H1 (cell line): ENCODE measurements around the gene ZNF277. TPM values are rescaled to one million over a fixed set of nuclear protein-coding genes. Genes with fewer than 3 reads are reported as not detected.

ENCODE experiments used
- CTCF ChIA-PET: fragments of 300-600 bp; sonication (Branson Sonifier 250); formaldehyde crosslinking; loops from one replicate; lab custom pipeline; 2021; ENCODE audit not compliant: partially characterized antibody; lab: Charles Lee
- POLR2A ChIA-PET: fragments of 300-600 bp; sonication (Branson Sonifier 250); formaldehyde crosslinking; loops from one replicate; lab custom pipeline; 2021; ENCODE audit warnings: inconsistent platforms; ENCODE audit not compliant: partially characterized antibody; lab: Charles Lee
- DNase-seq, 2 experiments: peaks; one replicate each; pipeline versions ENCODE4 v3.0.0 to v3.0.0-alpha.2; 2010 to 2022; ENCODE audit warnings: low spot score in 2 of 2, low read depth in 1 of 2, mixed read lengths in 1 of 2
- FAIRE-seq: peaks from 2 replicates; lab custom pipeline; 2011; peaks lifted over from hg19 to GRCh38; lab: Jason Lieb, UNC
- H2AFZ ChIP-seq: 2 replicates; pipeline ENCODE4 v1.8.1; 2012; ENCODE audit warnings: low read length, inconsistent platforms
- H2AK5ac ChIP-seq: 2 replicates; pipeline ENCODE4 v1.6.1; 2013; ENCODE audit warnings: low read depth, low read length
- H2BK120ac ChIP-seq: replicated peaks from 2 replicates; pipeline ENCODE3; 2013; ENCODE audit warnings: low read depth, low read length, inconsistent platforms
- H2BK12ac ChIP-seq: 2 replicates; pipeline ENCODE4 v1.6.1; 2013; ENCODE audit warnings: low read depth, low read length
- H2BK15ac ChIP-seq: 2 replicates; pipeline ENCODE4 v1.6.1; 2013; ENCODE audit warnings: low read length
- H2BK20ac ChIP-seq: 2 replicates; pipeline ENCODE4 v1.6.1; 2013; ENCODE audit warnings: low read length
- H2BK5ac ChIP-seq: 2 replicates; pipeline ENCODE4 v1.6.1; 2013; ENCODE audit warnings: low read depth, low read length
- H3K14ac ChIP-seq: 2 replicates; pipeline ENCODE4 v1.6.1; 2013; ENCODE audit warnings: inconsistent platforms; ENCODE audit not compliant: insufficient read length
- H3K18ac ChIP-seq: 2 replicates; pipeline ENCODE4 v1.6.1; 2013; ENCODE audit warnings: low read length; ENCODE audit errors: extremely low read depth
- H3K23ac ChIP-seq: 2 replicates; pipeline ENCODE4 v1.6.1; 2013; ENCODE audit warnings: inconsistent platforms; ENCODE audit not compliant: insufficient read length
- H3K23me2 ChIP-seq: 2 replicates; pipeline ENCODE4 v1.6.1; 2013; ENCODE audit warnings: low read depth, low read length
- H3K27ac ChIP-seq: 2 replicates; pipeline ENCODE4 v1.6.1; 2011; ENCODE audit warnings: low read depth, low read length, inconsistent platforms
- H3K27me3 ChIP-seq, 4 experiments: replicated peaks in 1 of 4; 1 replicate in 1 of 4; 2 replicates in 3 of 4; pipeline versions ENCODE4 v1.6.1 to v1.8.1; 2011 to 2013; ENCODE audit warnings: low read length in 3 of 4, mild to moderate bottlenecking in 3 of 4, inconsistent platforms in 2 of 4, mixed read lengths in 2 of 4, moderate library complexity in 1 of 4; ENCODE audit not compliant: control insufficient read depth in 3 of 4, insufficient read depth in 3 of 4; ENCODE audit errors: extremely low read depth in 1 of 4
- H3K36me3 ChIP-seq, 4 experiments: 2 replicates each; pipeline versions ENCODE4 v1.6.1 to v1.8.1; 2011 to 2013; ENCODE audit warnings: mild to moderate bottlenecking in 4 of 4, low read length in 3 of 4, moderate library complexity in 2 of 4, control low read depth in 1 of 4, inconsistent platforms in 1 of 4; ENCODE audit not compliant: insufficient read depth in 4 of 4, control insufficient read depth in 2 of 4
- H3K4ac ChIP-seq: replicated peaks from 2 replicates; pipeline ENCODE3; 2013; ENCODE audit warnings: low read length, low read depth, mixed read lengths, inconsistent platforms; ENCODE audit not compliant: insufficient read length
- H3K4me1 ChIP-seq, 4 experiments: replicated peaks in 1 of 4; 1 replicate in 1 of 4; 2 replicates in 3 of 4; pipeline versions ENCODE4 v1.6.1 to v1.8.1; 2011 to 2013; ENCODE audit warnings: low read length in 3 of 4, inconsistent platforms in 2 of 4, mixed read lengths in 1 of 4; ENCODE audit not compliant: insufficient read depth in 4 of 4, control insufficient read depth in 3 of 4
- H3K4me2 ChIP-seq, 2 experiments: 2 replicates each; pipeline versions ENCODE4 v1.6.1 to v1.8.1; 2011 to 2013; ENCODE audit warnings: low read depth in 2 of 2, low read length in 2 of 2, control low read depth in 1 of 2, inconsistent platforms in 1 of 2, mild to moderate bottlenecking in 1 of 2; ENCODE audit not compliant: insufficient read depth in 1 of 2
- H3K4me3 ChIP-seq, 4 experiments: fragments of 200-600, 300-600 bp in 1 of 4; sonication (generic), shearing (Covaris generic), sonication (Bioruptor Twin) in 1 of 4; 2 replicates each; pipeline versions ENCODE4 v1.5.1 to v1.8.1; 2011 to 2016; ENCODE audit warnings: low read length in 4 of 4, low read depth in 3 of 4, control low read depth in 2 of 4, inconsistent platforms in 2 of 4, mild to moderate bottlenecking in 2 of 4, mixed read lengths in 1 of 4, moderate library complexity in 1 of 4; ENCODE audit not compliant: insufficient read depth in 2 of 4; ENCODE audit errors: extremely low read depth in 1 of 4
- H3K56ac ChIP-seq: replicated peaks from 2 replicates; pipeline ENCODE3; 2013; ENCODE audit warnings: low read depth, mild to moderate bottlenecking, mixed read lengths, low read length, inconsistent platforms; ENCODE audit not compliant: insufficient read length
- H3K79me1 ChIP-seq: 2 replicates; pipeline ENCODE4 v1.6.1; 2013; ENCODE audit warnings: low read depth, low read length, control low read depth
- H3K79me2 ChIP-seq, 2 experiments: 2 replicates each; pipeline versions ENCODE4 v1.6.1 to v1.8.1; 2012 to 2013; ENCODE audit warnings: low read length in 2 of 2, mild to moderate bottlenecking in 2 of 2, inconsistent platforms in 1 of 2; ENCODE audit not compliant: insufficient read depth in 2 of 2, control insufficient read depth in 1 of 2
- H3K9ac ChIP-seq, 4 experiments: replicated peaks in 1 of 4; 1 replicate in 1 of 4; 2 replicates in 3 of 4; pipeline versions ENCODE4 v1.6.1 to v1.8.1; 2011 to 2013; ENCODE audit warnings: low read depth in 3 of 4, low read length in 3 of 4, control low read depth in 2 of 4, mild to moderate bottlenecking in 2 of 4, moderate library complexity in 2 of 4, inconsistent platforms in 1 of 4; ENCODE audit errors: extremely low read depth in 1 of 4
- H3K9me3 ChIP-seq, 2 experiments: 2 replicates each; pipeline versions ENCODE4 v1.6.1 to v1.8.1; 2012 to 2013; ENCODE audit warnings: mild to moderate bottlenecking in 2 of 2, moderate library complexity in 2 of 2, control low read depth in 1 of 2, inconsistent platforms in 1 of 2, low read depth in 1 of 2, low read length in 1 of 2, mixed read lengths in 1 of 2; ENCODE audit not compliant: insufficient read depth in 2 of 2
- H4K20me1 ChIP-seq, 2 experiments: replicated peaks in 1 of 2; 2 replicates each; pipeline versions ENCODE3 to v1.8.1; 2011 to 2013; ENCODE audit warnings: inconsistent platforms in 2 of 2, low read length in 2 of 2, mild to moderate bottlenecking in 1 of 2; ENCODE audit not compliant: insufficient read depth in 2 of 2, control insufficient read depth in 1 of 2
- H4K5ac ChIP-seq: 2 replicates; pipeline ENCODE4 v1.6.1; 2013; ENCODE audit warnings: low read length, low read depth, mixed read lengths, inconsistent platforms; ENCODE audit not compliant: insufficient read length
- H4K8ac ChIP-seq: 2 replicates; pipeline ENCODE4 v1.8.0; 2013; ENCODE audit warnings: mild to moderate bottlenecking, moderate library complexity, low read length, inconsistent platforms; ENCODE audit not compliant: insufficient read depth; ENCODE audit errors: extremely low read depth
- H4K91ac ChIP-seq: replicated peaks from 2 replicates; pipeline ENCODE3; 2013; ENCODE audit warnings: low read length, mixed read lengths, inconsistent platforms; ENCODE audit not compliant: insufficient read length
- BCL11A ChIP-seq, 2 experiments: IDR thresholded peaks; one replicate each; pipeline ENCODE4 v1.6.1; 2011; ENCODE audit warnings: low read depth in 2 of 2, low read length in 2 of 2, mild to moderate bottlenecking in 2 of 2
- GTF2F1 ChIP-seq: IDR thresholded peaks from 2 replicates; pipeline ENCODE4 v1.6.1; 2012; ENCODE audit warnings: low read depth, low read length, improper control_type of control experiment, borderline replicate concordance
- HDAC2 ChIP-seq, 2 experiments: fragments of 300-600 bp in 1 of 2; sonication (generic) in 1 of 2; IDR thresholded peaks; 2 replicates each; pipeline ENCODE4 v1.6.1; 2011 to 2012; ENCODE audit warnings: low read depth in 2 of 2, low read length in 2 of 2, mild to moderate bottlenecking in 2 of 2, moderate library complexity in 2 of 2, borderline replicate concordance in 1 of 2, inconsistent platforms in 1 of 2
- KDM1A ChIP-seq: fragments of 200-600, 300-600 bp; sonication (generic); IDR thresholded peaks from 2 replicates; pipeline ENCODE4 v1.7.1; 2016; ENCODE audit warnings: mild to moderate bottlenecking, low read length, borderline replicate concordance
- MAFK ChIP-seq: IDR thresholded peaks from 2 replicates; pipeline ENCODE4 v1.6.1; 2012; ENCODE audit warnings: low read depth, mild to moderate bottlenecking, improper control_type of control experiment, low read length
- MAX ChIP-seq: IDR thresholded peaks from 2 replicates; pipeline ENCODE4 v1.6.1; 2012; ENCODE audit warnings: inconsistent platforms
- SP2 ChIP-seq: IDR thresholded peaks from 2 replicates; pipeline ENCODE4 v1.6.1; 2012; ENCODE audit warnings: mild to moderate bottlenecking, low read length, inconsistent platforms
- TCF12 ChIP-seq: IDR thresholded peaks from 2 replicates; pipeline ENCODE4 v1.6.1; 2011; ENCODE audit warnings: low read depth, mild to moderate bottlenecking, low read length
- WGBS, 2 experiments: shearing (Covaris generic) in 1 of 2; methylation state at CpG; one replicate each; pipeline versions ENCODE4 v1.1.6 to v1.1.7; 2013 to 2015; ENCODE audit warnings: low lambda C conversion rate in 2 of 2, mixed read lengths in 2 of 2, inconsistent platforms in 1 of 2, low coverage in 1 of 2, missing lambda C conversion rate in 1 of 2; ENCODE audit not compliant: insufficient replicate concordance in 2 of 2, insufficient coverage in 1 of 2, insufficient read length in 1 of 2; ENCODE audit errors: extremely low coverage in 1 of 2, missing lambda C conversion rate in 1 of 2; 5-methylcytosine and 5-hydroxymethylcytosine counted together
- polyA plus RNA-seq, 7 experiments: library from polyadenylated mRNA; depleted of rRNA in 3 of 7; stranded (reverse) in 5 of 7; unstranded in 2 of 7; fragments of >200 nt in 5 of 7; fragments of 200-250 nt in 2 of 7; gene quantifications; 1 replicate in 5 of 7; 2 replicates in 1 of 7; 4 replicates in 1 of 7; pipeline versions ENCODE4 v1.2.1 to v1.2.3, GENCODE V29; 2011 to 2013; ENCODE audit warnings: missing spikeins in 2 of 7, mixed read lengths in 2 of 7
- total RNA-seq: library from RNA; stranded (reverse); fragmentation: NEBNext Ultra II Directional; extraction: Animal tissue kit (Norgen Biotek cat#: 25700); gene quantifications from 2 replicates; pipeline ENCODE4 v1.2.1, GENCODE V29; 2021
- TF ChIP-seq, protein P1 (sequence below): IDR thresholded peaks from 2 replicates; pipeline ENCODE4 v1.6.1; 2012; ENCODE audit warnings: low read length, inconsistent platforms

The ZNF277 gene
- total and polyA plus RNA-seq, 2 of the 8 experiments (the other 6 are each of a cell fraction or from before 2014, with no cell fraction given), result 5.1 to 21.7 TPM

GRCh38 chr7:112390167-112390566 is 183.7 kb downstream of the ZNF277 start:
- no peak for TF ChIP-seq HDAC2 (IDR thresholded peaks at IDR 0.05; ENCODE audit: borderline replicate concordance in 1 of 2, low read depth in 2 of 2, low read length in 2 of 2)
- TF ChIP-seq MAX, result no peak
- no peak for TF ChIP-seq SP2
- TF ChIP-seq BCL11A (IDR thresholded peaks at IDR 0.05; ENCODE audit: low read depth in 2 of 2, low read length in 2 of 2), result no peak
- TF ChIP-seq MAFK, result no peak
- TF ChIP-seq GTF2F1, result no peak
- no peak for TF ChIP-seq TCF12
- TF ChIP-seq, protein P1, sequence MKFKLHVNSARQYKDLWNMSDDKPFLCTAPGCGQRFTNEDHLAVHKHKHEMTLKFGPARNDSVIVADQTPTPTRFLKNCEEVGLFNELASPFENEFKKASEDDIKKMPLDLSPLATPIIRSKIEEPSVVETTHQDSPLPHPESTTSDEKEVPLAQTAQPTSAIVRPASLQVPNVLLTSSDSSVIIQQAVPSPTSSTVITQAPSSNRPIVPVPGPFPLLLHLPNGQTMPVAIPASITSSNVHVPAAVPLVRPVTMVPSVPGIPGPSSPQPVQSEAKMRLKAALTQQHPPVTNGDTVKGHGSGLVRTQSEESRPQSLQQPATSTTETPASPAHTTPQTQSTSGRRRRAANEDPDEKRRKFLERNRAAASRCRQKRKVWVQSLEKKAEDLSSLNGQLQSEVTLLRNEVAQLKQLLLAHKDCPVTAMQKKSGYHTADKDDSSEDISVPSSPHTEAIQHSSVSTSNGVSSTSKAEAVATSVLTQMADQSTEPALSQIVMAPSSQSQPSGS, result no peak
- TF ChIP-seq KDM1A, result no peak
- Histone ChIP-seq H3K4me2 (no peak overlapping the region), H3K4ac (no peak overlapping the region), H4K91ac (no peak overlapping the region), H2AFZ (no peak overlapping the region), H2BK15ac (no peak overlapping the region), H4K8ac (no peak overlapping the region), H3K79me2 (no peaks in the 10 kb centered on the region), H2BK20ac (no peak overlapping the region), H3K23ac (no peak overlapping the region), H2BK12ac (no peak overlapping the region), H3K27me3 (no peaks in the 10 kb centered on the region; a peak in 1 of 7 replicates), H3K27ac (no peak overlapping the region), H4K5ac (no peak overlapping the region), H2BK5ac (no peak overlapping the region), H3K9me3 (no peaks in the 10 kb centered on the region), H3K18ac (no peak overlapping the region), H4K20me1 (no peaks in the 10 kb centered on the region), H3K56ac (no peak overlapping the region), H3K14ac (no peak overlapping the region), H2AK5ac (no peak overlapping the region), H3K4me1 (peaks cover 0 to 4% (median 0%) of the 10 kb centered on the region in 4 experiments; a peak in 2 of 7 replicates), H3K23me2 (no peaks in the 10 kb centered on the region), H3K4me3 (no peak overlapping the region), H2BK120ac (no peak overlapping the region), H3K36me3 (no peaks in the 10 kb centered on the region), H3K9ac (no peak overlapping the region), H3K79me1 (no peaks in the 10 kb centered on the region)
- ChIA-PET CTCF (no interaction called here), POLR2A (interaction anchor here (1.5 kb wide), 1 partner anchor 11 kb away, joined by 3 read pairs; no protein-coding TSS in a partner anchor)
- DNase-seq (no peak), FAIRE-seq (no peak)
- WGBS, 2 experiments, result 90% methylated on average over 6 of the region's 6 CpGs; no CpG with 5 or more reads in 1 of the 2 experiments
